GM10266 (cell line): ENCODE results near the gene MAP2K5.

Experiments used
- DNase-seq: peaks from one replicate; pipeline ENCODE4 v3.0.0; 2012; ENCODE audit errors: extremely low spot score
- TF ChIP-seq, protein P1 (sequence below): IDR thresholded peaks from 2 replicates; pipeline ENCODE4 v1.5.1; 2012; ENCODE audit warnings: mild to moderate bottlenecking, low read depth; ENCODE audit not compliant: control insufficient read depth, insufficient read depth; ENCODE audit errors: missing control alignments

MAP2K5 gene

DNA sequence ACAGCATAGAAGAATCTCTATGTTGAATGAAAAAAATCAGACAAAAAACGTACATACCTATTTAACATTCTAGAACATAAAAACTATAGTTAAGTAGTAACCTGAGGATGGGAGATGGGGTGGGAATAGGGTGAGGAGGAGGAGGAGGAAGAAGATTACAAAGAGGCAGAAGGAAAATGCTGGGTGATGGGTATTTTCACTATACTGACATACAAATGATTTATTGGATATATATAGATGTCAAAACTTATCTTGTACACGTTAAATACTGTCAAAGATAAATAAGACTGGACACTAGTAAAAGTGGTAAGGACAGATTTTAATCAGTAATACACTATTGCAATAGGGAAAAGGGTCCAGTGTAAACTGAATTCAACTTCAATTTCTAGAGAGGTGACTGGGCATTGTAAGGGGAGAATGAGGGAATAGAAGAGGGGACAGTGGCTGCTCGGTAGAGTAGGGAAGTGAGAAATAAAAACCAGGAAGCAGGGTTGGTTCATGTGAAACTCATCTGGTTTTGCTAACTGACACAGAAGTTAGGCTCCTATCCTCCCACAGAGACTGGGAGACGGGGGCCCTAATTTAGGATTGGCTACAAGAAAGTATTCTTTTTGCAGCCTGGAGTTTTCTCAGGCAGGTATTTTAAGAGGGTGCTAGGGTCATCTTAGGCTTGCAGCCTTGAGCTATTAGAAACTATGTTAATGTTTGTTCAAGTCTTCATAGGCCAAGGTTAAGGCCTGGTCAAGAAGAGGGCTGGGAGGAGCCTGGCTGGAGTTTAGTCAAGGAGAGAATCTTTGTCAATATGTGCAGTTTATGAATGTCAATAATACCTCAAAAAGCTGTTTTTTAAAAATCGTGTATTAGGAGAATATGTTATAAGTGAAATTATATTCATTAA is 36.6 kb upstream of the MAP2K5 start:
- TF ChIP-seq, protein P1, sequence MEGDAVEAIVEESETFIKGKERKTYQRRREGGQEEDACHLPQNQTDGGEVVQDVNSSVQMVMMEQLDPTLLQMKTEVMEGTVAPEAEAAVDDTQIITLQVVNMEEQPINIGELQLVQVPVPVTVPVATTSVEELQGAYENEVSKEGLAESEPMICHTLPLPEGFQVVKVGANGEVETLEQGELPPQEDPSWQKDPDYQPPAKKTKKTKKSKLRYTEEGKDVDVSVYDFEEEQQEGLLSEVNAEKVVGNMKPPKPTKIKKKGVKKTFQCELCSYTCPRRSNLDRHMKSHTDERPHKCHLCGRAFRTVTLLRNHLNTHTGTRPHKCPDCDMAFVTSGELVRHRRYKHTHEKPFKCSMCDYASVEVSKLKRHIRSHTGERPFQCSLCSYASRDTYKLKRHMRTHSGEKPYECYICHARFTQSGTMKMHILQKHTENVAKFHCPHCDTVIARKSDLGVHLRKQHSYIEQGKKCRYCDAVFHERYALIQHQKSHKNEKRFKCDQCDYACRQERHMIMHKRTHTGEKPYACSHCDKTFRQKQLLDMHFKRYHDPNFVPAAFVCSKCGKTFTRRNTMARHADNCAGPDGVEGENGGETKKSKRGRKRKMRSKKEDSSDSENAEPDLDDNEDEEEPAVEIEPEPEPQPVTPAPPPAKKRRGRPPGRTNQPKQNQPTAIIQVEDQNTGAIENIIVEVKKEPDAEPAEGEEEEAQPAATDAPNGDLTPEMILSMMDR = no peak
- DNase-seq = no peak

DNA sequence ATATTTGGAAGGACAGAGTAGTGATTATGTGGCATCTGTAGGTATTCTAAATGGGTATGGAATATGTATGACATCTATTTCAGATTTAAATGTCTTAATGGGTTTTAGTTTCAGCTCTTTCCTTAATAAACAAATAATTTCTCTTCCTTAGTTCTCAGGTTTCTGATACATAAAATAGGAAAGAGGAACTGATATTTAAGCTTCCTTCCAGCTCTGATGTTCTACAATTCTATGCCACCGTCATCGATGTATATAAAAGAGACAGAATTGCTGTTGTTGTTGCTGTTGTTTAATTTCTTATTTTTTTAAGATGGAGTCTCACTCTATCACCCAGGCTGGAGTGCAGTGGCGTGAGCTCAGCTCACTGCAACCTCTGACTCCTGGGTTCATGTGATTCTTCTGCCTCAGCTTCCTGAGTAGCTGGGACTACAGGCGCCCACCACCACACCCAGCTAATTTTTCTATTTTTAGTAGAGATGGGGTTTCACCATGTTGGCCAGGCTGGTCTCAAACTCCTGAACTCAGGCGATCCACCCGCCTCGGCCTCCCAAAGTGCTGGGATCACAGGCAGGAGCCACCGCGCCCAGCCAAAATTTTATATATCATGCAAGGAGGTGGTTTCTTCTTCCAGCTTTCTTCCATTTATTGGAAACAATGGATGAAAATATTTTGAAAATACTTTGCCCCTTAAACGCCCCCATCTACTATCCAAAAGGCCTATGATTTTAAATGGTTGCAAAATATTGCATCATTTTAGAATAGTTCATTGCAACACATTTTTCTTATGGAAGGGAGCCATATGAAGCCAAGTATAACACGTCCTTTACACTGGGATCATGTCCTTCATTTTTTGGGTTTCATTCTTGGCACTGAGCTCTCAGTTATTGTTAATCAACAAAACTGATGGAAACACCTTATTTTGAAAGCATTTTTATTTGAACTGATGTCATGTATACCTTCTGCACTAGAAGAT is 35.4 kb upstream of the MAP2K5 start:
- TF ChIP-seq, protein P1 = no peak
- DNase-seq = no peak

DNA sequence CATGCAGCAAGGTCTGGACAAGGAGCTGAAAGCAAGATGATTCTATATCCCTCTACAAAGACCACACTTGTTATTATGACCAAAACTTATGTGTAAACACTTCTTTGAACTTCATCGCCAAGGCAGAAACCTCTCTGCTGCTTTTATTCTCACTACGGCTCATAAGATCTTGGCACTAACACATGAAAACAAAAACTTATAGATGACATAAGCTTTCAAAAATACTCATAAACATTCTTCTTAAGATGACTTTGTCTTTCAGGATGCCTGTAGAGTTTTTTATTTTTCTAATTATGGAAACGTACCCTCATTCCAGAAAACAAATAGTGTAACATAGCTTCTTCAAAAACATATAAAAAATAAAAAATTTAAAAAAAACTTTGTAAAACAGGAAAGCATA is 34.1 kb upstream of the MAP2K5 start:
- DNase-seq = no peak
- TF ChIP-seq, protein P1 = no peak

- DNase-seq = no peak
- TF ChIP-seq, protein P1 = no peak
These were observed 32.6 kb upstream of the MAP2K5 start for GRCh38 chr15:67509918-67510317.

GRCh38 chr15:67510597-67511190 is 31.8 kb upstream of the MAP2K5 start:
- TF ChIP-seq, protein P1 = no peak
- DNase-seq = no peak

- TF ChIP-seq, protein P1 = no peak
These were observed 30.9 kb upstream of the MAP2K5 start for GRCh38 chr15:67511606-67512005.

More at GRCh38 chr15:67511606-67512005, 30.9 kb upstream of the MAP2K5 start:
- no peak for DNase-seq
